ENCODE data around the gene TEAD3. TPM values are rescaled to one million over a fixed set of nuclear protein-coding genes. Genes with fewer than 3 reads are reported as not detected.

Gene TEAD3
- total RNA-seq, 1 donor from 2014 or later = 28.0 TPM

DNA sequence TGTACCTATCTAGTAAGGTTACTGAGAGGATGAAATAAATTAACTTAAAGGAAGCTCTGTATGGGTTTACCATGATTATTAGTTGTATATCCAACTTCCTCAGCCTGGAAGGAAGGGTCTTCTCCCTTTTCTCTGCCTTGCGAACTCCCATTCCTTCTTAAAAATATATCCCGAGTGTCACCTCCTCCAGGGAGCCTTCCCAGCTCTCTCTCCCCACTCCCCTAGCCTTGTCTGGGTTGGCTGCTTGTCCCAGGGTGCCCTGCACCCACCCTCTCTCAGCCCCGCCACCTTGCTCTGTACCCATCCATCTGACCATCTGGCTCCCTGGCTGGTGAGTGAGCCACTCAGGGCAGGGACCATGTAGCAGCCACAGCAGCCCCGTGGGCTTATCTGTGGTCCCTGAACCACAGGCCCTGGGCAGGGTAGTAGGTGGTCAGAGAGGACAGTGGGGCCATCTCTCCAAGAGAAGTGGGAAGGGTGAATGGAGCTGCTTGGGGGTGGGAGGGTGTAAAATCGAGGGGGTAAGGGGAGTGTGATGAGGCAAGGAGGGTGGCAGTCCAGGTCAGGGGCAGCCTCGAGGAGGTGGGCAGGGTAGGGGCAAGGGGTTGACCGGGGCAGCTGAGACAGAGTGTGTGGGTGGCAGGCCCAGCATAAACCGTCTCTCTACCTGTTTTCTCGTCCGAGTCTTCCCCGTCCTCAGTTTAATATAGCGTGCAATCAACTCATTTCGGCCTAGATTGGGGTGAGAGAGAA lies 12.8 kb downstream of the TEAD3 start:
- H3K9me3 ChIP-seq (replicated peaks) = no peaks in the 10 kb centered on the region
- TF ChIP-seq, protein P1, sequence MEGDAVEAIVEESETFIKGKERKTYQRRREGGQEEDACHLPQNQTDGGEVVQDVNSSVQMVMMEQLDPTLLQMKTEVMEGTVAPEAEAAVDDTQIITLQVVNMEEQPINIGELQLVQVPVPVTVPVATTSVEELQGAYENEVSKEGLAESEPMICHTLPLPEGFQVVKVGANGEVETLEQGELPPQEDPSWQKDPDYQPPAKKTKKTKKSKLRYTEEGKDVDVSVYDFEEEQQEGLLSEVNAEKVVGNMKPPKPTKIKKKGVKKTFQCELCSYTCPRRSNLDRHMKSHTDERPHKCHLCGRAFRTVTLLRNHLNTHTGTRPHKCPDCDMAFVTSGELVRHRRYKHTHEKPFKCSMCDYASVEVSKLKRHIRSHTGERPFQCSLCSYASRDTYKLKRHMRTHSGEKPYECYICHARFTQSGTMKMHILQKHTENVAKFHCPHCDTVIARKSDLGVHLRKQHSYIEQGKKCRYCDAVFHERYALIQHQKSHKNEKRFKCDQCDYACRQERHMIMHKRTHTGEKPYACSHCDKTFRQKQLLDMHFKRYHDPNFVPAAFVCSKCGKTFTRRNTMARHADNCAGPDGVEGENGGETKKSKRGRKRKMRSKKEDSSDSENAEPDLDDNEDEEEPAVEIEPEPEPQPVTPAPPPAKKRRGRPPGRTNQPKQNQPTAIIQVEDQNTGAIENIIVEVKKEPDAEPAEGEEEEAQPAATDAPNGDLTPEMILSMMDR (IDR thresholded peaks at IDR 0.05; ENCODE audit: borderline replicate concordance) = no peak
- no peaks in the 10 kb centered on the region for H3K27me3 ChIP-seq (ENCODE audit: low read depth)
- no peak overlapping the region for H3K27ac ChIP-seq (replicated peaks)
- peaks cover 22% of the 10 kb centered on the region for H3K36me3 ChIP-seq
- H3K4me3 ChIP-seq = no peak overlapping the region
- H3K4me1 ChIP-seq = peaks cover 58% of the 10 kb centered on the region
- intact Hi-C loops (cut with micrococcal nuclease) = no loop called here
- DNase-seq = no peak

DNA sequence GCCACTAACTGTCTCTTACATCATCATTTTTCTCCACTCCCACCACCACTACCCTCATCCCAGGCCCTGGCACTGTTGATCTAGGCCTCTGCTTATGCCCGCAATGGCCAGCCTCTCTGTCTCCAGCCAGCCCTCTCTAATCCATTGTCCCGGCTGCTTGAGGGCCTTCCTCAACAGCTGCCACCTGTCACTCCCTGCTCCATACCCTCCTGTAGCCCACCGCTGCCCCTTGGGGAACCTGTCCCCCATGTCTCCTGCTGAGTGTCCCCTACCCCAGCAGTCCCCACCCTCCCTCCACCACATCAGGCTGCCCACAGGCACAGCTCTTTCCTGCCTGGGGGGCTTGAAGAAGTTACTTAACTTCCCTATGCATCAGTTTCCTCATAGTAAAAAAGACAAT lies 13.4 kb downstream of the TEAD3 start:
- H3K4me1 ChIP-seq = peaks cover 55% of the 10 kb centered on the region
- no peak overlapping the region for H3K4me3 ChIP-seq
- TF ChIP-seq, protein P1 (IDR thresholded peaks at IDR 0.05; ENCODE audit: borderline replicate concordance) = no peak
- no peaks in the 10 kb centered on the region for H3K9me3 ChIP-seq (replicated peaks)
- H3K27ac ChIP-seq (replicated peaks) = no peak overlapping the region
- intact Hi-C loops (cut with micrococcal nuclease) = no loop called here
- H3K27me3 ChIP-seq (ENCODE audit: low read depth) = no peaks in the 10 kb centered on the region
- H3K36me3 ChIP-seq = peaks cover 27% of the 10 kb centered on the region
- no peak for DNase-seq

DNA sequence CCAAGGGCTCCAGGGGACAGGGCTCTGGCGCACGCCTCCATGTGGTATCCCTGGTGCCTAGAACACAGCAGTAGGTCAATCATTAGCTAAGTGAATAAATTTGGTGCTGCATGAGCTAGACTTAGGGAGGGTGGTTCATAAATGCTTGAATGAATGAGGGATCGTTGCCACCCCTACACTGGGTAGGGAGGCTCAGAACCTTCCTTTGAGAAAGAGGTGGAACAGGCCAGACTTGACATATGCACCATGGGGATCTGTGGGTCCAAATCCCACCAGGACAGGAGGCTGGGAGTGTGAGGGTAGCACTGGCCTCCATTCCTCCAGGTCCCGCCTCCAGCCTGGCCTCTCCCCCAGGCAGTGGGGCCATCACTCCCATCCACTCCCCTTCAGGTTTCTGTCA lies 13.8 kb downstream of the TEAD3 start:
- H3K4me3 ChIP-seq = no peak overlapping the region
- TF ChIP-seq, protein P1 (IDR thresholded peaks at IDR 0.05; ENCODE audit: borderline replicate concordance) = no peak
- intact Hi-C loops (cut with micrococcal nuclease) = no loop called here
- H3K36me3 ChIP-seq = peaks cover 32% of the 10 kb centered on the region
- H3K27ac ChIP-seq (replicated peaks) = no peak overlapping the region
- H3K27me3 ChIP-seq (ENCODE audit: low read depth) = no peaks in the 10 kb centered on the region
- H3K9me3 ChIP-seq (replicated peaks) = no peaks in the 10 kb centered on the region
- no peak for DNase-seq
- H3K4me1 ChIP-seq = peaks cover 50% of the 10 kb centered on the region

DNA sequence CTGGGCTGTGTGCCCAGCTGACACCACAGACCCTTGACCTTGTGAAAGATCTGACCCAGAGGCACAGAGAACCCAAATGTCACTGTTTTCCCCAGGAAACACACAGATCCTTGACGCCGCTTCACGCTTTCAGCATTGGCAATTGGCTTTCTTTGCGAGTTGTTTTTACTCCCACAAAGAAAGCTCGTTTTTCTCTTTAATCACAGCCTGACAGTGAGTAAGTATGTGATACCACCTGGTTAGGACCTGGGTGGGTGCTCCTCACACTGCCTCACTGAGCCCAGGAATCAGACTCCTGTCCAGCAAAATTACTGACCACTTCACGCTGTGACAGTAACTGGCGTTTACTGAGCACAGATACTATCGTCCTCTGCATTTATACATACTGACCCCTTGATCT lies 15.7 kb downstream of the TEAD3 start:
- Histone ChIP-seq H3K4me1 (peaks cover 32% of the 10 kb centered on the region), H3K4me3 (no peak overlapping the region), H3K27me3 (ENCODE audit: low read depth) (no peaks in the 10 kb centered on the region), H3K9me3 (replicated peaks) (no peaks in the 10 kb centered on the region), H3K36me3 (peaks cover 44% of the 10 kb centered on the region), H3K27ac (replicated peaks) (peak overlapping the region; percentile 3)
- TF ChIP-seq, protein P1 (IDR thresholded peaks at IDR 0.05; ENCODE audit: borderline replicate concordance) = no peak
- DNase-seq = no peak
- intact Hi-C loops (cut with micrococcal nuclease) = no loop called here

DNA sequence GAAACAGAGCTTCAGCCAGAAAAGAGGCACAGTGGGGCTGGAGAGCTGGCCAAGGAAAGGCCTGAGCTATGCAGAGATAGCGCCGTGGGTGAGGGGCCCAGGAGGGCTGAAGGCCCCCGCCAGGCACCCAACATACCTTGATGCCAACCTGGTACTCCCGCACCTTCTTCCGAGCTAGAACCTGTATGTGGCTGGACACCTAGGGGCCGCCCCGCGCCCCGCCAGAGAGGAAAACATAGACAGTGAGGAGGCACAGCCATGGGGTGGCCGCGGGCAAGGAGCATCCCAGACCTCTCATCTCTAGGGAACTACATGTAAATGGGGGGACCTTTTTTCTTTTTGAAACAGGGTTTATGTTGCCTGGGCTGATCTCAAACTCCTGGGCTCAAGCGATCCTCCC lies 16.7 kb downstream of the TEAD3 start:
- peaks cover 54% of the 10 kb centered on the region for H3K36me3 ChIP-seq
- no peak for DNase-seq
- peaks cover 22% of the 10 kb centered on the region for H3K4me1 ChIP-seq
- TF ChIP-seq, protein P1 (IDR thresholded peaks at IDR 0.05; ENCODE audit: borderline replicate concordance) = no peak
- intact Hi-C loops (cut with micrococcal nuclease) = no loop called here
- H3K27ac ChIP-seq (replicated peaks) = no peak overlapping the region
- no peaks in the 10 kb centered on the region for H3K27me3 ChIP-seq (ENCODE audit: low read depth)
- no peak overlapping the region for H3K4me3 ChIP-seq
- no peaks in the 10 kb centered on the region for H3K9me3 ChIP-seq (replicated peaks)
